CD14-positive monocyte (primary cell): Measurements from ENCODE around the gene BPHL. TPM values are rescaled to one million over a fixed set of nuclear protein-coding genes. Genes with fewer than 3 reads are reported as not detected.

Source experiments
- DNase-seq, 3 donors: peaks; one replicate each; pipeline ENCODE4 v3.0.0-alpha.2; 2011 to 2022
- H2AFZ ChIP-seq: 2 replicates; pipeline ENCODE4 v1.6.0; 2012; ENCODE audit warnings: mild to moderate bottlenecking, low read depth, low read length, inconsistent platforms; ENCODE audit not compliant: insufficient read depth, poor library complexity, severe bottlenecking
- H3K27ac ChIP-seq, 2 donors: 1 replicate in 1 of 2; 2 replicates in 1 of 2; pipeline ENCODE4 v1.5.1; 2012 to 2013; ENCODE audit warnings: low read length in 2 of 2, control low read depth in 1 of 2, inconsistent platforms in 1 of 2, low read depth in 1 of 2, mild to moderate bottlenecking in 1 of 2
- H3K27me3 ChIP-seq, 2 donors: one replicate each; pipeline versions ENCODE4 v1.6.0 to v1.6.1; 2011 to 2013; ENCODE audit warnings: low read length in 2 of 2; ENCODE audit not compliant: control insufficient read depth in 2 of 2, insufficient read depth in 2 of 2
- H3K36me3 ChIP-seq, 2 donors: replicated peaks in 1 of 2; 1 replicate in 1 of 2; 2 replicates in 1 of 2; pipeline versions ENCODE4 v1.5.1 to v1.6.1; 2012 to 2013; ENCODE audit warnings: low read length in 2 of 2, control low read depth in 1 of 2, inconsistent platforms in 1 of 2, mild to moderate bottlenecking in 1 of 2; ENCODE audit not compliant: insufficient read depth in 2 of 2, control insufficient read depth in 1 of 2
- H3K4me1 ChIP-seq, 2 donors: 1 replicate in 1 of 2; 2 replicates in 1 of 2; pipeline versions ENCODE4 v1.5.1 to v1.6.1; 2012 to 2013; ENCODE audit warnings: low read length in 2 of 2, control low read depth in 1 of 2, inconsistent platforms in 1 of 2, mild to moderate bottlenecking in 1 of 2, moderate library complexity in 1 of 2; ENCODE audit not compliant: insufficient read depth in 2 of 2, control insufficient read depth in 1 of 2
- H3K4me2 ChIP-seq: replicated peaks from 2 replicates; pipeline ENCODE3; 2012; ENCODE audit warnings: low read length, moderate library complexity, mild to moderate bottlenecking; ENCODE audit not compliant: poor library complexity, severe bottlenecking; ENCODE audit errors: extremely low read depth
- H3K4me3 ChIP-seq, 3 experiments: fragments of 200-600 bp in 1 of 3; sonication (generic) in 1 of 3; replicated peaks in 1 of 3; 1 replicate in 2 of 3; 2 replicates in 1 of 3; pipeline ENCODE4 v1.5.1; 2011 to 2013; ENCODE audit warnings: low read length in 3 of 3, mild to moderate bottlenecking in 3 of 3, control low read depth in 2 of 3, low read depth in 2 of 3, inconsistent platforms in 1 of 3, moderate library complexity in 1 of 3
- H3K79me2 ChIP-seq: 2 replicates; pipeline ENCODE4 v1.6.0; 2012; ENCODE audit warnings: mild to moderate bottlenecking, control low read depth, inconsistent platforms, low read length, moderate library complexity; ENCODE audit not compliant: insufficient read depth
- H3K9ac ChIP-seq: 2 replicates; pipeline ENCODE4 v1.6.0; 2017; ENCODE audit warnings: low read length, mild to moderate bottlenecking; ENCODE audit not compliant: insufficient read depth, poor library complexity, severe bottlenecking
- H3K9me3 ChIP-seq, 2 donors: replicated peaks in 1 of 2; 1 replicate in 1 of 2; 2 replicates in 1 of 2; pipeline versions ENCODE4 v1.5.1 to v1.6.1; 2012 to 2013; ENCODE audit warnings: low read length in 2 of 2, control low read depth in 1 of 2; ENCODE audit not compliant: control insufficient read depth in 1 of 2, insufficient read depth in 1 of 2
- H4K20me1 ChIP-seq: 2 replicates; pipeline ENCODE4 v1.6.0; 2012; ENCODE audit warnings: mild to moderate bottlenecking, low read length, control low read depth, moderate library complexity; ENCODE audit not compliant: insufficient read depth
- H3K27ac Mint-ChIP-seq, 7 donors: one replicate each; pipeline ENCODE4 v1.8.0; 2020; ENCODE audit warnings: mild to moderate bottlenecking in 7 of 7, mixed read lengths in 7 of 7, moderate library complexity in 6 of 7, inconsistent platforms in 2 of 7
- H3K27me3 Mint-ChIP-seq, 3 donors: one replicate each; pipeline ENCODE4 v1.8.0; 2021 to 2022; ENCODE audit warnings: low read depth in 3 of 3, mild to moderate bottlenecking in 3 of 3, mixed read lengths in 3 of 3, moderate library complexity in 3 of 3, inconsistent platforms in 1 of 3
- H3K36me3 Mint-ChIP-seq, 2 donors: one replicate each; pipeline ENCODE4 v1.8.0; 2020; ENCODE audit warnings: mixed read lengths in 2 of 2, inconsistent platforms in 1 of 2, mild to moderate bottlenecking in 1 of 2
- H3K4me1 Mint-ChIP-seq: one replicate; pipeline ENCODE4 v1.8.0; 2020; ENCODE audit warnings: mild to moderate bottlenecking, mixed read lengths
- H3K4me3 Mint-ChIP-seq, 2 donors: one replicate each; pipeline ENCODE4 v1.8.0; 2020; ENCODE audit warnings: mild to moderate bottlenecking in 2 of 2, mixed read lengths in 2 of 2, moderate library complexity in 1 of 2
- H3K9me3 Mint-ChIP-seq, 7 donors: one replicate each; pipeline ENCODE4 v1.8.0; 2020 to 2022; ENCODE audit warnings: mixed read lengths in 7 of 7, mild to moderate bottlenecking in 6 of 7, moderate library complexity in 6 of 7, inconsistent platforms in 2 of 7
- WGBS: methylation state at CpG from one replicate; pipeline ENCODE4 v1.1.5; 2013; ENCODE audit warnings: missing lambda C conversion rate; ENCODE audit not compliant: insufficient coverage; 5-methylcytosine and 5-hydroxymethylcytosine counted together
- intact Hi-C, 2 donors: fragments of 100-400 bp; cut with micrococcal nuclease; formaldehyde crosslinking; loops; one replicate each; pipeline versions ENCODE4 v1.15.0 to v1.15.1; 2023
- polyA plus RNA-seq, 3 donors: library from polyadenylated mRNA; depleted of rRNA in 1 of 3; unstranded in 2 of 3; stranded (reverse) in 1 of 3; fragments of 300-500 nt in 2 of 3; fragments of >200 nt in 1 of 3; fragmentation: Illumina TruSeq in 2 of 3; gene quantifications; 1 replicate in 2 of 3; 2 replicates in 1 of 3; pipeline ENCODE4 v1.2.3, GENCODE V29; 2012 to 2021
- TF ChIP-seq, protein P1 (sequence below): fragments of 200-600 bp; IDR thresholded peaks from one replicate; pipeline ENCODE4 v1.8.0; 2022; ENCODE audit warnings: antibody characterized with exemption, mild to moderate bottlenecking

BPHL gene
- polyA plus RNA-seq, 3 donors = 4.6 to 7.8 (median 5.9) TPM

DNA sequence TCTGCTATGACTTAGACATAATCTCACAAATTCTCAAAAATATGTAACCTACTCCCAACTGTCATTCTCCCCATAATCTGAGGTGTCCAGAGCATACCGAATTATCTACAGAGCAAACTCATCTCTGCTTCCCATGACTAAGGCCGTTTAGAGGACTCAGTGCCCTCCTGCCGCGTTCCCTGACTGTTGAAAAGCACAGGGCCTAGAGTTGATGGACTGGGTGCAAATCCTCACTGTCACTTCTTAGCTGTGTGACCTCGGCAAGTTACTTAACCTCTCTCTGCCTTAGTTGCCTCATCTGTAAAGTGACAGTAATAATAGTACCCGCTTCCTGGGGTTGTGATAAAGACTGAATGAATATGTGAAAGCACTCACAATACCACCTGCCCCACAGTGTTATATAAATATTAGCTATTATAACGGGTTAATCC is 43.6 kb downstream of the BPHL start:
- Mint-ChIP-seq H3K9me3 (peaks cover 0 to 10% (median 4%) of the 10 kb centered on the region in 7 donors), H3K4me3 (peak overlapping the region; percentile 77 to 79), H3K27me3 (peaks cover 42 to 51% (median 50%) of the 10 kb centered on the region in 3 donors), H3K4me1 (peaks cover 45% of the 10 kb centered on the region), H3K27ac (no peak overlapping the region), H3K36me3 (peaks cover 3 to 10% of the 10 kb centered on the region in 2 donors)
- Histone ChIP-seq H3K4me2 (peak overlapping the region; percentile 88), H3K27ac (no peak overlapping the region), H3K27me3 (peaks cover 7 to 33% of the 10 kb centered on the region in 2 donors), H3K9ac (peak overlapping the region; percentile 60), H2AFZ (peak overlapping the region; percentile 92), H3K36me3 (no peaks in the 10 kb centered on the region), H3K4me1 (peaks cover 31 to 68% of the 10 kb centered on the region in 2 donors), H3K79me2 (no peaks in the 10 kb centered on the region), H4K20me1 (no peaks in the 10 kb centered on the region), H3K4me3 (peak overlapping the region in 2 of 3 experiments; percentile 68 to 81), H3K9me3 (no peaks in the 10 kb centered on the region)
- 40% methylated on average over 2 of the region's 7 CpGs for WGBS
- peak in 1 of 3 donors; percentile 20 for DNase-seq
- intact Hi-C loops = loop anchor here in 1 of 2 donors (5.0 kb wide), 1 partner anchor 45 kb away; the partner anchor contains the start of gene BPHL
- TF ChIP-seq, protein P1, sequence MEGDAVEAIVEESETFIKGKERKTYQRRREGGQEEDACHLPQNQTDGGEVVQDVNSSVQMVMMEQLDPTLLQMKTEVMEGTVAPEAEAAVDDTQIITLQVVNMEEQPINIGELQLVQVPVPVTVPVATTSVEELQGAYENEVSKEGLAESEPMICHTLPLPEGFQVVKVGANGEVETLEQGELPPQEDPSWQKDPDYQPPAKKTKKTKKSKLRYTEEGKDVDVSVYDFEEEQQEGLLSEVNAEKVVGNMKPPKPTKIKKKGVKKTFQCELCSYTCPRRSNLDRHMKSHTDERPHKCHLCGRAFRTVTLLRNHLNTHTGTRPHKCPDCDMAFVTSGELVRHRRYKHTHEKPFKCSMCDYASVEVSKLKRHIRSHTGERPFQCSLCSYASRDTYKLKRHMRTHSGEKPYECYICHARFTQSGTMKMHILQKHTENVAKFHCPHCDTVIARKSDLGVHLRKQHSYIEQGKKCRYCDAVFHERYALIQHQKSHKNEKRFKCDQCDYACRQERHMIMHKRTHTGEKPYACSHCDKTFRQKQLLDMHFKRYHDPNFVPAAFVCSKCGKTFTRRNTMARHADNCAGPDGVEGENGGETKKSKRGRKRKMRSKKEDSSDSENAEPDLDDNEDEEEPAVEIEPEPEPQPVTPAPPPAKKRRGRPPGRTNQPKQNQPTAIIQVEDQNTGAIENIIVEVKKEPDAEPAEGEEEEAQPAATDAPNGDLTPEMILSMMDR = no peak

DNA sequence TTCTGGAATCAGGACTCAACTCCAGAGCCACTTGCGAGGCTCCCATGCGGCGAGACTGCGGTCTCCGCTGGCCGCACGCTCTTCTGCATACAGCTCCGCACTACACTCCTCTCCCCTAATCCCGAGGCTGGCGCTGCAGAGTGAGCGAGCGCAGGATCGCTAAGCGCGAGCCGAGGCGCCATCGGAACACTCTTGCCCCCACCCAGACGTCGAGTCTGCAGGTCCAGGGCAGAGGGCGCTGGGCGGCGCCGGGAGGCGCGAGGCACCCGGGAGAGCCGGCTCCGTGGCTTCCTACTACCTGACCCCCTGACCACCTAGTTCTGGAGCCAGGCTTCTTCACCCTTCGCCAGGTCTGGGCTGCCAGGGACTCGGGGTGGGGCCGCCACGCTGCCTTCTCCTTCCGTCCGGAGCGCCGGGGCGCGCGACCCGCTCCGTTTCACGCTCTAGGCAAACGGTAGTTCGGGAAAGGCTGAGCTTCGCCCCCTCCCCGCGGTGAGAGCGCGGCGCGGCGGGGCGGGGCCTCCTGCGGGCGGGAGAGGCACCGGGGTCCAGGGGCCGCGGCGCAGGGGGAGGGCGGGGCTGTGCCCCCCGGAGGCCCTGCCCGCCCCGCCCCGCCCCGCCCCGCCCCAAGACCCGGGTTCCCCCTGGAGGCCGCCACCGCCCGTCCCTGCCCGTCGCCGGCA is 44.2 kb downstream of the BPHL start:
- no peaks in the 10 kb centered on the region for H3K36me3 ChIP-seq
- H3K27me3 Mint-ChIP-seq = peaks cover 43 to 55% (median 52%) of the 10 kb centered on the region in 3 donors
- H3K4me2 ChIP-seq = peak overlapping the region; percentile 88
- peak overlapping the region; percentile 92 for H2AFZ ChIP-seq
- H3K36me3 Mint-ChIP-seq = peaks cover 3 to 10% of the 10 kb centered on the region in 2 donors
- DNase-seq = peak; percentile 50 to 60 (median 53)
- WGBS = 0% methylated on average over 63 of the region's 74 CpGs
- H3K27ac Mint-ChIP-seq = peak overlapping the region; percentile 34 to 92 (median 80)
- no peaks in the 10 kb centered on the region for H3K9me3 ChIP-seq
- H3K4me3 ChIP-seq = peak overlapping the region; percentile 56 to 81 (median 68)
- H3K27ac ChIP-seq = peak overlapping the region; percentile 32 to 79
- peaks cover 7 to 33% of the 10 kb centered on the region in 2 donors for H3K27me3 ChIP-seq
- no peaks in the 10 kb centered on the region for H3K79me2 ChIP-seq
- H3K9ac ChIP-seq = peak overlapping the region; percentile 60
- peaks cover 45% of the 10 kb centered on the region for H3K4me1 Mint-ChIP-seq
- H3K4me3 Mint-ChIP-seq = peak overlapping the region; percentile 83 to 94
- no peaks in the 10 kb centered on the region for H4K20me1 ChIP-seq
- TF ChIP-seq, protein P1 = no peak
- H3K4me1 ChIP-seq = peaks cover 30 to 64% of the 10 kb centered on the region in 2 donors
- intact Hi-C loops = loop anchor here in 1 of 2 donors (5.0 kb wide), 1 partner anchor 45 kb away; the partner anchor contains the start of gene BPHL
- H3K9me3 Mint-ChIP-seq = peaks cover 0 to 10% (median 4%) of the 10 kb centered on the region in 7 donors
